Astrocyte of the cerebellum (primary cell): Measurements from ENCODE around the gene MTMR10.

Experiments used
- DNase-seq: peaks from one replicate; pipeline ENCODE4 v3.0.0-alpha.2; 2011; ENCODE audit warnings: low read depth
- H3K4me3 ChIP-seq: 2 replicates; pipeline ENCODE4 v1.5.1; 2011; ENCODE audit warnings: mild to moderate bottlenecking, low read depth, low read length, moderate library complexity
- in situ Hi-C: cut with HindIII; loops from 2 replicates; pipeline ENCODE4 v1.10.0; 2017; ENCODE audit warnings: low sequenced_read_pairs
- TF ChIP-seq, protein P1 (sequence below): IDR thresholded peaks from 2 replicates; pipeline ENCODE4 v1.5.1; 2012; ENCODE audit warnings: low read length, low read depth, moderate library complexity, mild to moderate bottlenecking; ENCODE audit errors: missing control alignments

The MTMR10 gene, protein sequence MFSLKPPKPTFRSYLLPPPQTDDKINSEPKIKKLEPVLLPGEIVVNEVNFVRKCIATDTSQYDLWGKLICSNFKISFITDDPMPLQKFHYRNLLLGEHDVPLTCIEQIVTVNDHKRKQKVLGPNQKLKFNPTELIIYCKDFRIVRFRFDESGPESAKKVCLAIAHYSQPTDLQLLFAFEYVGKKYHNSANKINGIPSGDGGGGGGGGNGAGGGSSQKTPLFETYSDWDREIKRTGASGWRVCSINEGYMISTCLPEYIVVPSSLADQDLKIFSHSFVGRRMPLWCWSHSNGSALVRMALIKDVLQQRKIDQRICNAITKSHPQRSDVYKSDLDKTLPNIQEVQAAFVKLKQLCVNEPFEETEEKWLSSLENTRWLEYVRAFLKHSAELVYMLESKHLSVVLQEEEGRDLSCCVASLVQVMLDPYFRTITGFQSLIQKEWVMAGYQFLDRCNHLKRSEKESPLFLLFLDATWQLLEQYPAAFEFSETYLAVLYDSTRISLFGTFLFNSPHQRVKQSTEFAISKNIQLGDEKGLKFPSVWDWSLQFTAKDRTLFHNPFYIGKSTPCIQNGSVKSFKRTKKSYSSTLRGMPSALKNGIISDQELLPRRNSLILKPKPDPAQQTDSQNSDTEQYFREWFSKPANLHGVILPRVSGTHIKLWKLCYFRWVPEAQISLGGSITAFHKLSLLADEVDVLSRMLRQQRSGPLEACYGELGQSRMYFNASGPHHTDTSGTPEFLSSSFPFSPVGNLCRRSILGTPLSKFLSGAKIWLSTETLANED

DNA sequence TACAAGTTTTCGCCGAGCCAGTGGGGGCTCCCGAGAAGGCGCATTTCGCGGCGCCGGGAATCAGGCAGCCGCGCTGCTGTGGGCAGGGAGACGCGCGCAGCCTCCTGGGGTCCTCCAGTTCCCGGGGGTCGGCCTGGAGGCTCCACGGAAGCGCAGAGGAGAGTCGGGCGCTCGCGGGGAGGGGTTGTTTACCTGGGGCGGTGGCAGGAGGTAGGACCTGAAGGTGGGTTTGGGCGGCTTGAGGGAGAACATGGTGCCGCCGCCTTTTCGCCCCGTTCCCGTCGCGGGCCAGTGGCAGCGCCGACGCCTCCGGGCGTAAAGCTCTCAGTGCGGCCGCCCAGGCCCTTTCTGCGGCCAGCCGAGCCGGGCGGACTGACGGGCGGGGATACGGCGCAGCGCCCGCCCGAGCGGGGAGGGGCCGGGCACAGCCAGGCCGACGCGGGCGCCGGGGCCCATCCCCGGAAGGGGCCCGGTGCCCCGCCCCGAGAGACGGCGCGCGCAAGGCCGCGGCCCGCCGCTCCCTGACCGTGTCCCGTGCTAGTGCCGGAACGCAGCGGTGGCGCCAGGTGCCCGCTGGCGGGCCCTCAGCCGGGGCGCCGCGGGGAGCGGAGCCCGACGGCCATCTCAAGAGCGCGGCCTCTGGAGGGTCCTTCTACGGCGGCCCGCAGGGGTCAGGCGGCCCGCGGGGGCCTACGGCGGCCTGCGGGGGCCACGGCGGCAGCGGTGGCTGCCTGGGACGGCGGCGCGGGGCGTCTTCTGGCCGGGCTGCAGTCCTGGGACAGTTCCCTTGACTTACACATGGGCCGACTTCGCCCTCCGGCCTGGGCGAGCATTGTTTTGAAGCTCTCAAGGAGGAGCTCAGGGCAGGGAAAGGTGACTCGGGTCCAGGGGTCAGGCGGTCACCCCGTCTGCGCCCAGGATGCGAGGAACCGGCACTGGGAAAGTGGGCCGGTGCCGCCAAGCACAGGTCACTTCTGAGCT, at the start of gene MTMR10:
Gene MTMR10 (minus strand): TSS at position 374 of the 981 bp plus-strand sequence. CDS start 122 bp downstream, at position 252.
- TF ChIP-seq, protein P1, sequence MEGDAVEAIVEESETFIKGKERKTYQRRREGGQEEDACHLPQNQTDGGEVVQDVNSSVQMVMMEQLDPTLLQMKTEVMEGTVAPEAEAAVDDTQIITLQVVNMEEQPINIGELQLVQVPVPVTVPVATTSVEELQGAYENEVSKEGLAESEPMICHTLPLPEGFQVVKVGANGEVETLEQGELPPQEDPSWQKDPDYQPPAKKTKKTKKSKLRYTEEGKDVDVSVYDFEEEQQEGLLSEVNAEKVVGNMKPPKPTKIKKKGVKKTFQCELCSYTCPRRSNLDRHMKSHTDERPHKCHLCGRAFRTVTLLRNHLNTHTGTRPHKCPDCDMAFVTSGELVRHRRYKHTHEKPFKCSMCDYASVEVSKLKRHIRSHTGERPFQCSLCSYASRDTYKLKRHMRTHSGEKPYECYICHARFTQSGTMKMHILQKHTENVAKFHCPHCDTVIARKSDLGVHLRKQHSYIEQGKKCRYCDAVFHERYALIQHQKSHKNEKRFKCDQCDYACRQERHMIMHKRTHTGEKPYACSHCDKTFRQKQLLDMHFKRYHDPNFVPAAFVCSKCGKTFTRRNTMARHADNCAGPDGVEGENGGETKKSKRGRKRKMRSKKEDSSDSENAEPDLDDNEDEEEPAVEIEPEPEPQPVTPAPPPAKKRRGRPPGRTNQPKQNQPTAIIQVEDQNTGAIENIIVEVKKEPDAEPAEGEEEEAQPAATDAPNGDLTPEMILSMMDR = peak; percentile 7
- peak; percentile 32 for DNase-seq
- in situ Hi-C loops = no loop called here
- peak within 1 kb of the TSS; percentile 95 for H3K4me3 ChIP-seq

DNA sequence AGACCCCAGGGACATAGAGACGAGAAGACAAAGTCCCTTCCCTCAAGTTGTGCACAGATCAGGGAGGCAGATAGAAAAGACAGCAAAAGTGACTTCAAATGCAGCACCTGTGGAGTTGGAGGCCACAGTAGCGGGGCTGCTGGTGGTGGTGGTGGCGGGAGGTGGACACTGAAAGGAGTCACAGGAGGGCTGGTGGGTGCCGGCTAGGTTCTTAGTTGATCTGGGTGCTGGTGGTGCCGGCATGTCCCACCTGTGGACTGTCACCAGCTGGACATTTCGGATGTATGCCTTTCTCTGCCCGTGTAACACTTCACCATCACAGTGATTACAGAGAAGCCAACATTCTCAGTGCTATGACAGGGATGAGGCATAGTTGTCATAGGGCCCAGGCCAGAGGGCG, 49.2 kb upstream of the MTMR10 start:
- TF ChIP-seq, protein P1 = no peak
- H3K4me3 ChIP-seq = no peak overlapping the region
- no peak for DNase-seq
- in situ Hi-C loops = no loop called here

DNA sequence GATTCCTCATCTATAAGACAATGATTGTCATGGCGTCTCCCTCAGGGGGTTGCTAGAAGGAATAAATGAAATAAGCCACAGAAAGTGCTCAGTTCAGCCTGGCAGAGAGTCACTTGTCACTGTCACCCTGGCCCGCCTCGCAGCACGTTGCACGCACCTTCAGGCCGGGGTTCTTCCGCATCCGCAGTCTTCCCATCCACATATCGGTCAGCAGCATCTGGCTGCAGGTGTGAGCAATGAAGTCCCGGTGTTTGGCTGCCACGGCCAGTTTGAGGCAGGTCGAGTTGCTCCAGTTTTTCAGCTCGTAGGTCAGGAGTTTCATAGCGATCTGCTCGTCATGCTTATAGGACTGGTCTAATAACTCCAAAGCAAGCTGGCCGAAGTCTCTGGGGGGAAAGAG, 48.5 kb upstream of the MTMR10 start:
- in situ Hi-C loops = no loop called here
- H3K4me3 ChIP-seq = no peak overlapping the region
- TF ChIP-seq, protein P1 = no peak

DNA sequence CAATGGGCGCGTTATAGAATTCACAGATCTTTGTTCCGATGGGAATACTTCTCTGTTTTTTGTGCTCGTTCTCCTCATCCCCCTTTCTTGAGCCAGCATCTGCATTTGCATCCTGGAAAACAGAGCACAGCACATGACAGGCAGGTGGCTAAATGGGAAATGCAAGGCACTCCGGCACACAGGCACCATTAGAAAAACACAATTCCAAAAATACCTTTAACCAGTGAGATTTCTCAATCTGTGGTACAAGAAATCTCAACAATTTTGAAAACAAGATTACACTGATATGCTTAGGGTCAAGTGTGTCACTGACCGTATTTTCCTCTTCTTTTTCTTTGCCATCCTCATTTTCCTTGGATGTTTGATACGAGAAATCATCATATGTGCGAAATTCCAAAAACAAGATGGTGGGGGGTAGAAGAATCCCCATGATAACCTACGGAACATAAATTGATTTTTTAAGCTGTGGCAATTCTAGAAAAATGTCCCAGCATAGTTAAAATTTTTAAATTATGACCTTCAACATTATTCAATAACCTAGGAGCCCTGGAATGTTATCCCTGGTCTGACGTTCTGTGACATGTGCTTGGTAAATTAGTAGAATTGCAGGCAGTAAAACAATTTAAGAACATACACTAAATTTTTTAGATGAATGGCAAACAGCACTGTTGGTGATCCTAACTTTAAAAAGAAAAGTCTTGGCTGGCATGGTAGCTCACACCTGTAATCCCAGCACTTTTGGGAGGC, 46.5 kb upstream of the MTMR10 start:
- in situ Hi-C loops = no loop called here
- TF ChIP-seq, protein P1 = no peak
- no peak for DNase-seq
- no peak overlapping the region for H3K4me3 ChIP-seq

More for the DNA sequence above, 48.5 kb upstream of the MTMR10 start:
- DNase-seq = no peak

DNA sequence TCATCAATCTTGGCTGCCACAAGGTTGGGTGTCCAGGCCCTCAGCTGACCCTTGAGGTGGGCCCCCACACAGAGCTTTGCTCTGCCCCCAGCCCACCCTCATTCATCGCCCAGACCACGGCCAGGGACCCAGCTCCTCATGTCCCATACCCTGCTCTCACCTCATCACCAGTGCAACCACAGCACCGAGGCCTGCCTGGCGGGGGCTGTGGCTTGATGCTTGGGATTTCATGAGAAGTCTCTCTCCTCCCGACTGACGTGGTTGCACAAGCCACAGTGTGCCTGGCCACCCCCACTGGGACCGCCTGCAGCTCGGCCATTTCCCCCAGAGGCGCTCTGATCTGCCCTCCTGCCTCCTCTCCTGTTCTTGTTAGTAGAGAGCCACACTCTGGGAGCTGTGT, 45.4 kb upstream of the MTMR10 start:
- no peak for DNase-seq
- TF ChIP-seq, protein P1 = no peak
- in situ Hi-C loops = no loop called here
- H3K4me3 ChIP-seq = no peak overlapping the region
